GM12864 (cell line): ENCODE data around the gene COPA.

Source experiments
- DNase-seq: peaks from one replicate; pipeline ENCODE4 v3.0.0-alpha.2; 2011; ENCODE audit warnings: low read depth
- H3K4me3 ChIP-seq: 2 replicates; pipeline ENCODE4 v1.5.1; 2011; ENCODE audit warnings: mild to moderate bottlenecking, low read depth, low read length, control low read depth
- TF ChIP-seq, protein P1 (sequence below): IDR thresholded peaks from 2 replicates; pipeline ENCODE4 v1.5.1; 2011; ENCODE audit warnings: low read depth, mild to moderate bottlenecking, moderate library complexity, low read length, control low read depth, inconsistent platforms; ENCODE audit errors: missing control alignments

The COPA gene

DNA sequence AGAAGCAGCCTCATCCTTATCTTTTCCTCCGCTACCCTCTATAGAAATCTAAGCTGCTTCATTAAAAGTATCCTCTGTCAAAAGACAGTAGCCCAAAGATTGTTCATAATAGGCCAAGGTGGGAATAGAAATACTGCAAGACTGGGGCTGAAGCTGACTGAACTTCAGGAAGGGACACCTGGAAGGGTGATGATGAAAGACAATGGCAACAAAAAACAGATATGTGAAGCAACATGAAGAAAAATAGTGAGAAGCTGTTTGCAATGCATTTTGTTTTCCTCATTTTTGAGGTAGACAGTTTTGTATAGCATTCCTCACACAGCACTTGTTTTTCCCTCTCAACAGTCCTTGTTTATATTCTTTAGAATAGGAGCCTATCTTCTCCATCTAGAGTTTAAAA, 97.6 kb downstream of the COPA start:
- H3K4me3 ChIP-seq = no peak overlapping the region
- DNase-seq = no peak

DNA sequence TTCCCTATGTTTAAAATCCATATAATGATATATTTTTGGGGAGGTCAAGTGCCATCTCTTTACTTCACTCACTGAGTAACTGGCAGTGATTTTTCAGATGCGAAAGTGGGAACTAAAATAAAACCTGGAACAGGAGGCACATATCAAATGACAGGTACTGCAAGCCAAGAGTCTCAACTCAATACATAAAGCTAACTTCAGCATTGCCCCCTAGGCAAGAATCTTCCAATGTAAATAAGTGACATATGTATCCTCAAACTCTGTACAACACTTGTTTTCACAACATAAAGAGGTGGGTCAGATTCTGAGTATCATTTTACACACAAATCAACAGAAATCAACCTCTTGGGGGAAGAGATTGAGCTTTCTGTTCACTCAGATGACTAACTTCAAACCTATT, 98.8 kb downstream of the COPA start:
- H3K4me3 ChIP-seq = no peak overlapping the region
- no peak for DNase-seq
- TF ChIP-seq, protein P1, sequence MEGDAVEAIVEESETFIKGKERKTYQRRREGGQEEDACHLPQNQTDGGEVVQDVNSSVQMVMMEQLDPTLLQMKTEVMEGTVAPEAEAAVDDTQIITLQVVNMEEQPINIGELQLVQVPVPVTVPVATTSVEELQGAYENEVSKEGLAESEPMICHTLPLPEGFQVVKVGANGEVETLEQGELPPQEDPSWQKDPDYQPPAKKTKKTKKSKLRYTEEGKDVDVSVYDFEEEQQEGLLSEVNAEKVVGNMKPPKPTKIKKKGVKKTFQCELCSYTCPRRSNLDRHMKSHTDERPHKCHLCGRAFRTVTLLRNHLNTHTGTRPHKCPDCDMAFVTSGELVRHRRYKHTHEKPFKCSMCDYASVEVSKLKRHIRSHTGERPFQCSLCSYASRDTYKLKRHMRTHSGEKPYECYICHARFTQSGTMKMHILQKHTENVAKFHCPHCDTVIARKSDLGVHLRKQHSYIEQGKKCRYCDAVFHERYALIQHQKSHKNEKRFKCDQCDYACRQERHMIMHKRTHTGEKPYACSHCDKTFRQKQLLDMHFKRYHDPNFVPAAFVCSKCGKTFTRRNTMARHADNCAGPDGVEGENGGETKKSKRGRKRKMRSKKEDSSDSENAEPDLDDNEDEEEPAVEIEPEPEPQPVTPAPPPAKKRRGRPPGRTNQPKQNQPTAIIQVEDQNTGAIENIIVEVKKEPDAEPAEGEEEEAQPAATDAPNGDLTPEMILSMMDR = no peak

More for the DNA sequence above, 97.6 kb downstream of the COPA start:
- TF ChIP-seq, protein P1 = no peak

DNA sequence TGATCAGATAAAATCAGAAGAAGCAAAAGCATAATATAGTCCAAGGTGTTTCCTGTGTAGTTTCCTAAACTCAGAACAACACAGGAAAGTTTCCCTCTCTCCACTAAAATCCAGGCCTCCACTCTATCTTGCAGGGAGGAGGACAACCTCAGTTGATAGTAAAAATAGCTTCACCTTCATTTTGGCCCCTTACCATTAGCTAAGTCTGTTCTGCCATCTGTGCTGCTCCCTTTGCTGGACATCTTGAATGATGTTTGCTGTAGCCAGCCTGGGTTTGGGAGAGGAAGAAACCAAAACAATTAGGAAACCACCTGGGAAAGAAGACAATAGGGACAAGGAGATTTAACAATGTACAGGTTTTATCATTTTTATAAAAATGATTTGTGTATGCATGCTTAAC, 99.3 kb downstream of the COPA start:
- H3K4me3 ChIP-seq = no peak overlapping the region
- DNase-seq = no peak
- TF ChIP-seq, protein P1 = no peak

DNA sequence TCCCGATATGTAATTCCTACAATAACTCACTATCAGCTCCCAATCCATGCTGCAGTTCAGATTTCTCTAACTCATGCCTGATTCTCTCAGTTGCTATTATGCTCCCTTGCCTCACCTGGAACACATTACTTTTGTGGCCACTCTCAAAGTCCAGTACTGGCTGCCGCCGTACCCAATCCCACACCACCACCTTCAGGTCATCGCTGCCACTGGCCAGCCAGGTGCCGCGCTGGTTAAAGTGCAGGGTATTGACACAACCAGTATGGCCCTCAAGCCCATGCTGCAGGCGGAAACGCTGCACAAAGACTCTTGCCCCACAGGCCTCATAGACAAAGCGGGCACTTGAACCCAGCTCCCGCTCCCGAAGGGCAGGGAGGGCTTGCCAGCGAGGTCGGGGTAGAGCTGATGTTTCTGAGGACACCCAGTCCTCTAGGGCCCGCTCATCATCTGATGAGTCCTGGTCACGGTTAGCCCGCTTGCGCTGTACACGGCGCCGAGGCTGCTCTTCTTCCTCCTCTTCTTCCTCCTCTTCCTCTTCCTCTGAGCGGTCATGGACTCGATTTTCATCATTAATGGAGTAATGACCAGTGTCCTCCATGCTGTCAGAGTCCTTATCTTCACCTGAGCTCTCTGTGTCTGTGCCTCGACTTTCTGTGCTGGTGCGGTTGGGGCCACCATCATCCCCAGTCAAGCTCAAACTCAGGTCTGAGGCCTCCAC, 103.3 kb downstream of the COPA start:
- no peak for DNase-seq
- no peak overlapping the region for H3K4me3 ChIP-seq
- TF ChIP-seq, protein P1 = no peak
